IMR-90 (cell line): Measurements from ENCODE around the gene CCNDBP1. TPM values are rescaled to one million over a fixed set of nuclear protein-coding genes. Genes with fewer than 3 reads are reported as not detected.

Experiments used
- ATAC-seq: fragments of 200-7000 bp; cut with Tn5 transposase; 2 replicates; pipeline ENCODE4 v1.9.1; 2020; ENCODE audit warnings: low read depth, mild to moderate bottlenecking, moderate library complexity
- BruUV-seq: library from RNA; stranded (reverse); fragments of 400-500 nt; replicated peaks from 2 replicates; lab custom pipeline; 2021; lab: Mats Ljungman, UMichigan
- CTCF ChIA-PET: fragments of 300-600 bp; formaldehyde crosslinking; extraction: SDS; loops from one replicate; lab custom pipeline; 2021; ENCODE audit warnings: antibody characterized with exemption; lab: Yijun Ruan, JAX
- POLR2A ChIA-PET: fragments of 300-600 bp; sonication (Branson Sonifier 250); formaldehyde crosslinking; loops from one replicate; lab custom pipeline; 2022; ENCODE audit warnings: antibody characterized with exemption; ENCODE audit not compliant: unreplicated experiment; lab: Charles Lee
- DNase-seq: peaks from one replicate; pipeline ENCODE4 v3.0.0; 2013
- H2AFZ ChIP-seq: replicated peaks from 2 replicates; pipeline ENCODE3; 2013; ENCODE audit warnings: low read length, mild to moderate bottlenecking; ENCODE audit not compliant: poor library complexity
- H2AK5ac ChIP-seq: 2 replicates; pipeline ENCODE4 v1.6.1; 2013; ENCODE audit warnings: low read depth, low read length, inconsistent platforms
- H2AK9ac ChIP-seq: replicated peaks from 2 replicates; pipeline ENCODE3; 2013; ENCODE audit warnings: mild to moderate bottlenecking, low read depth, low read length, moderate library complexity; ENCODE audit not compliant: poor library complexity
- H2BK120ac ChIP-seq: 2 replicates; pipeline ENCODE4 v1.6.1; 2013; ENCODE audit warnings: low read depth, low read length, inconsistent platforms
- H2BK15ac ChIP-seq: 3 replicates; pipeline ENCODE4 v1.6.1; 2013; ENCODE audit warnings: low read depth, low read length, inconsistent platforms
- H2BK20ac ChIP-seq: 2 replicates; pipeline ENCODE4 v1.6.1; 2013; ENCODE audit warnings: low read depth, mild to moderate bottlenecking, inconsistent platforms, low read length, moderate library complexity
- H2BK5ac ChIP-seq: 2 replicates; pipeline ENCODE4 v1.6.1; 2013; ENCODE audit warnings: mild to moderate bottlenecking, low read depth, low read length, inconsistent platforms; ENCODE audit not compliant: poor library complexity, severe bottlenecking
- H3K14ac ChIP-seq: replicated peaks from 2 replicates; pipeline ENCODE4 v1.6.1; 2013; ENCODE audit warnings: low read depth, low read length, inconsistent platforms
- H3K18ac ChIP-seq: 2 replicates; pipeline ENCODE4 v1.6.1; 2013; ENCODE audit warnings: low read depth, low read length, control low read depth
- H3K23ac ChIP-seq: 2 replicates; pipeline ENCODE4 v1.6.1; 2013; ENCODE audit warnings: low read depth, low read length, inconsistent platforms
- H3K27ac ChIP-seq: 2 replicates; pipeline ENCODE4 v1.5.1; 2013; ENCODE audit warnings: mild to moderate bottlenecking, control low read depth, low read length; ENCODE audit not compliant: insufficient read depth
- H3K27me3 ChIP-seq: 2 replicates; pipeline ENCODE4 v1.6.1; 2013; ENCODE audit warnings: low read length; ENCODE audit not compliant: control insufficient read depth, insufficient read depth
- H3K36me3 ChIP-seq: 2 replicates; pipeline ENCODE4 v1.6.1; 2013; ENCODE audit warnings: low read length, mixed read lengths; ENCODE audit not compliant: control insufficient read depth, insufficient read depth
- H3K4ac ChIP-seq: 2 replicates; pipeline ENCODE4 v1.6.1; 2013; ENCODE audit warnings: low read depth, low read length, inconsistent platforms
- H3K4me1 ChIP-seq: 2 replicates; pipeline ENCODE4 v1.6.1; 2013; ENCODE audit warnings: low read length, mixed read lengths; ENCODE audit not compliant: control insufficient read depth, insufficient read depth
- H3K4me2 ChIP-seq: 2 replicates; pipeline ENCODE4 v1.6.1; 2013; ENCODE audit warnings: low read depth, mild to moderate bottlenecking, control low read depth, low read length, moderate library complexity
- H3K4me3 ChIP-seq: 2 replicates; pipeline ENCODE4 v1.5.1; 2013; ENCODE audit warnings: low read depth, mild to moderate bottlenecking, control low read depth, low read length, moderate library complexity; ENCODE audit not compliant: insufficient read depth
- H3K56ac ChIP-seq: 2 replicates; pipeline ENCODE4 v1.6.1; 2013; ENCODE audit warnings: low read length, inconsistent platforms; ENCODE audit not compliant: insufficient read depth; ENCODE audit errors: extremely low read depth
- H3K79me1 ChIP-seq, 2 experiments: 2 replicates each; pipeline ENCODE4 v1.6.1; 2013; ENCODE audit warnings: low read length in 2 of 2, inconsistent platforms in 1 of 2, low read depth in 1 of 2
- H3K9ac ChIP-seq: 2 replicates; pipeline ENCODE4 v1.6.1; 2013; ENCODE audit warnings: low read depth, low read length, control low read depth
- H3K9me1 ChIP-seq: 2 replicates; pipeline ENCODE4 v1.6.1; 2013; ENCODE audit warnings: low read length, inconsistent platforms; ENCODE audit not compliant: insufficient read depth
- H3K9me3 ChIP-seq: 2 replicates; pipeline ENCODE4 v1.6.1; 2013; ENCODE audit warnings: low read length; ENCODE audit not compliant: control insufficient read depth, insufficient read depth
- H4K20me1 ChIP-seq: 2 replicates; pipeline ENCODE4 v1.6.1; 2013; ENCODE audit warnings: low read length, inconsistent platforms; ENCODE audit not compliant: insufficient read depth
- H4K5ac ChIP-seq: 2 replicates; pipeline ENCODE4 v1.6.1; 2013; ENCODE audit warnings: mild to moderate bottlenecking, low read depth, low read length, control low read depth
- H4K8ac ChIP-seq, 2 experiments: 2 replicates each; pipeline ENCODE4 v1.6.1; 2013; ENCODE audit warnings: low read depth in 2 of 2, low read length in 2 of 2, control low read depth in 1 of 2, inconsistent platforms in 1 of 2
- H4K91ac ChIP-seq: 2 replicates; pipeline ENCODE4 v1.6.1; 2013; ENCODE audit warnings: low read depth, low read length, inconsistent platforms; ENCODE audit not compliant: insufficient read depth
- MXI1 ChIP-seq: IDR thresholded peaks from 2 replicates; pipeline ENCODE4 v1.6.1; 2012; ENCODE audit warnings: low read depth, mild to moderate bottlenecking, low read length, moderate library complexity, borderline replicate concordance
- NFE2L2 ChIP-seq: fragments of 150-350 bp; IDR thresholded peaks from 2 replicates; pipeline ENCODE4 v1.6.1; 2016; ENCODE audit warnings: low read depth, mild to moderate bottlenecking, low read length
- SMC3 ChIP-seq: fragments of 150-350 bp; IDR thresholded peaks from 2 replicates; pipeline ENCODE4 v1.6.1; 2016; ENCODE audit warnings: low read depth, mild to moderate bottlenecking, antibody characterized with exemption, low read length, moderate library complexity
- WGBS, 2 experiments: methylation state at CpG; one replicate each; pipeline versions ENCODE4 v1.1.5 to v1.1.7; 2013; ENCODE audit warnings: missing lambda C conversion rate in 2 of 2; ENCODE audit not compliant: insufficient read length in 1 of 2; ENCODE audit errors: extremely low coverage in 2 of 2; 5-methylcytosine and 5-hydroxymethylcytosine counted together
- dilution Hi-C: fragments of 300-500 bp; cut with HindIII; formaldehyde crosslinking; loops from one replicate; pipeline ENCODE4 v1.14.3; 2018; ENCODE audit warnings: low sequenced_read_pairs; ENCODE audit not compliant: unreplicated experiment
- in situ Hi-C: fragments of 300-500 bp; cut with MboI; formaldehyde crosslinking; loops from 3 replicates; pipeline ENCODE4 v1.14.3; 2019; ENCODE audit warnings: low sequenced_read_pairs, inconsistent platforms, mixed read lengths
- intact Hi-C: fragments of 100-400 bp; cut with micrococcal nuclease; formaldehyde crosslinking; loops from 2 replicates; pipeline ENCODE4 v1.10.0; 2022
- polyA plus RNA-seq, 3 experiments: library from polyadenylated mRNA; depleted of rRNA; stranded (reverse); fragments of >200 nt; gene quantifications; 2 replicates each; pipeline ENCODE4 v1.2.3, GENCODE V29; 2012; ENCODE audit warnings: low replicate concordance in 1 of 3
- total RNA-seq: library from RNA; depleted of rRNA; stranded (reverse); fragments of >200 nt; gene quantifications from 2 replicates; pipeline ENCODE4 v1.2.3, GENCODE V29; 2012

CCNDBP1 gene
- total and polyA plus RNA-seq, 2 of the 4 experiments (the other 2 are of a cell fraction) = 34.9 to 40.3 TPM

GRCh38 chr15:43211224-43211735 is 26.1 kb downstream of the CCNDBP1 start:
- ChIA-PET CTCF (interaction anchor here (0.7 to 1.6 kb wide), 2 partner anchors 14 to 165 kb away, joined by 3 to 5 read pairs; no protein-coding TSS in a partner anchor), POLR2A (no interaction called here)
- Histone ChIP-seq H2BK120ac (no peak overlapping the region), H3K4me2 (no peak overlapping the region), H4K8ac (no peak overlapping the region), H2BK5ac (no peak overlapping the region), H3K79me1 (no peaks in the 10 kb centered on the region), H3K9me3 (no peaks in the 10 kb centered on the region), H4K5ac (no peak overlapping the region), H3K14ac (no peak overlapping the region), H2BK20ac (no peak overlapping the region), H2BK15ac (no peak overlapping the region), H3K4ac (no peak overlapping the region), H2AFZ (no peak overlapping the region), H3K56ac (no peak overlapping the region), H4K20me1 (no peaks in the 10 kb centered on the region), H3K18ac (no peak overlapping the region), H3K4me3 (no peak overlapping the region), H3K23ac (no peak overlapping the region), H3K27me3 (peaks cover 65% of the 10 kb centered on the region), H3K9ac (no peak overlapping the region), H2AK5ac (no peak overlapping the region), H2AK9ac (no peak overlapping the region), H4K91ac (no peak overlapping the region), H3K36me3 (no peaks in the 10 kb centered on the region), H3K4me1 (no peaks in the 10 kb centered on the region), H3K27ac (no peak overlapping the region), H3K9me1 (no peaks in the 10 kb centered on the region; the same call in 1 of the 2 replicates)
- dilution Hi-C loops (no loop called here), intact Hi-C loops (no loop called here), in situ Hi-C loops (no loop called here)
- DNase-seq (no peak), ATAC-seq (no peak)
- BruUV-seq = no TSS peak
- no CpG with 5 or more reads among the region's 4 CpGs for WGBS, 2 experiments
- TF ChIP-seq SMC3 = no peak
- no peak for TF ChIP-seq MXI1
- no peak for TF ChIP-seq NFE2L2
